GM18951 (cell line): ENCODE measurements around the gene OR7G2.
"Not testable (repeated sequence)": the region's sequence is repeated elsewhere in the genome, so short reads cannot be mapped to it uniquely, and the experiment has no call there.

Experiments
- POLR2A ChIP-seq: IDR thresholded peaks from 4 replicates; pipeline ENCODE4 v1.6.1; 2011; ENCODE audit warnings: mild to moderate bottlenecking; ENCODE audit not compliant: insufficient read length, insufficient read depth; ENCODE audit errors: extremely low read depth
- in situ Hi-C: fragments of 300-500 bp; cut with MboI; formaldehyde crosslinking; loops from one replicate; pipeline ENCODE4 v1.12.0; 2022; ENCODE audit warnings: low sequenced_read_pairs, mixed read lengths, inconsistent platforms; ENCODE audit not compliant: unreplicated experiment

The OR7G2 gene

DNA sequence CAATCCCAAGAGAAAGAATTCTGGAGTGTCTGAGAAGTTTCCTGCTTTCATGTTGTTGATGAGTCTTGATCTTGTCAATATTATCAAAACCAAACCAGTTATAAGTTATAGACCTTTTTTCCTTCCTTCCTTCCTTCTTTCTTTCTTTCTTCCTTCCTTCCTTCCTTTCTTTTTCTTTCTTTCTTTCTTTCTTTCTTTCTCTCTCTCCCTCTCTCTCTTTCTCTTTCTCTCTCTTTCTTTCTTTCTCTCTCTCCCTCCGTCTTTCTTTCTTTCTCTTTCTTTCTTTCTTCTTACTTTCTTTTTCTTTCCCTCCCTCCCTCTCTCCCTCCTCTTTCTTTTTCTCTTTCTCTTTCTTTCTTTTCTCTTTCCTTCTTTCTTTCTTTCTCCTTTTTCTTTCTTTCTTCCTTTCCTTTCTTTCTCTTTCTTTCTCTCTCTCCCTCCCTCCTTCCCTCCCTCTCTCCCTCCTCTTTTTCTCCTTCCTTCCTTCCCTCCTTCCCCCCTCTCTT is 19.7 kb upstream of the OR7G2 start, which contains the start of gene OR7G3:
TSS of gene OR7G3 (minus strand) at position 51 of the 506 bp plus-strand sequence. CDS start at position 51, 0 bp downstream.
- in situ Hi-C loops, result loop anchor here (25.0 kb wide), 1 partner anchor 785 kb away; no protein-coding TSS in a partner anchor
- no peak for TF ChIP-seq POLR2A

DNA sequence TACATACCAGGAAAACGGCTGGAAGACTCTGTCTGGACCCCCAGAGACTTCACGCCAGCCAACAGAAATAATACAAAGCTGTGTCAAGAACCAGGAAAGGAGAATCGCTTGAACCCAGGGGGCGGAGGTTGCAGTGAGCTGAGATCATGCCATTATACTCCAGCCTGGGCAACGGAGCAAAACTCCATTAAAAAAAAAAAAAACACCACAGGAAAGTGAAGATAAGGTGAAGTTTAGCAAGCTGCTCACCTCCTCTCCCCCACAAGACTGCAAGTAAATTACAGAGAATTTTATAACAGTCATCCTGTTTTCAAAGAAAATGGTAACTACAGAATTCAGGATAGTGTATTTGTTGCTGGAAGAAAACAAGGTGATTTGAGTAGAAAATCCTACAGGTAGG is 9.3 kb upstream of the OR7G2 start:
- in situ Hi-C loops, result no loop called here
- no peak for TF ChIP-seq POLR2A

DNA sequence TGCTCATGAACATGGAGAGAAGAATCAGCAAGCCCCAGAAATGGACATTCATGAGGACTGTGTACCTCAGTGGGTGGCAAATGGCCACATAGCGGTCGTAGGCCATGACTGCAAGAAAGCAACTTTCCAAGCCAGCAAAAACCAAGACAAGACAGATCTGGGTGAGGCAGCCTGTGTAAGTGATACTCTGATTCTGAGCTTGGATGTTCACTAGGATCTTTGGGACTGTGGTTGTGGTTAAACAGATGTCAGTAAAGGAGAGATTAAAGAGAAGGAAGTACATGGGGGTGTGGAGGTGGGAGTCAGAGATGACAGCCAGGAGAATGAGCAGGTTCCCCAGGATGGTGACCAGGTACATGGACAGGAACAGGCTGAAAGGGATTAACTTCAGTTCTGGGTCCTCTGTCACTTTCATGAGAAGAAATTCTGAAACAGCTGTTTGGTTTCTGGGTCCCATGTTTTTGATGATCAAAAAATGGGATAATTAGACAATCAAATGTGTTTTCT is 8.1 kb upstream of the OR7G2 start, which contains the start of gene OR7G1:
TSS of gene OR7G1 (minus strand) at position 457 of the 507 bp plus-strand sequence. CDS start at position 457, 0 bp downstream.
- no peak for TF ChIP-seq POLR2A
- in situ Hi-C loops, result no loop called here

DNA sequence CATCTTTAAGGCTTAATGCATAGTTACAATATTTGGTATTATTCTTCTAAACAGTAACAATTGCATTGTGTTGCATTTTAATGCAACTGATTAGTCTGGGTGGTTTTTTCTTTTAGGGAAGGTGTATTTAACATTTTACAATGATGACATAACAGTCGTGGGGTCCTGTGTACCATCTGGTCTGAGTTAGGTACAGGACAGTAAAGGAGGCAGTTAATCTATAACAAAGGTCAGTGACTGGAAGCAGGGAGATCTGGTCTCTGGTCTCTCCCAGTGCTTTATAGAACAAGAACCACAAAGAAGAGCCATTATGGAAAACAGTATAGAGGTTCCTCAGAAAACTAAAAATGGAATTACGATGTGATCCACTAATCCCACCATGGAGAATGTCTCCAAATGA is 2.7 kb upstream of the OR7G2 start:
- in situ Hi-C loops, result no loop called here
- TF ChIP-seq POLR2A, result no peak

DNA sequence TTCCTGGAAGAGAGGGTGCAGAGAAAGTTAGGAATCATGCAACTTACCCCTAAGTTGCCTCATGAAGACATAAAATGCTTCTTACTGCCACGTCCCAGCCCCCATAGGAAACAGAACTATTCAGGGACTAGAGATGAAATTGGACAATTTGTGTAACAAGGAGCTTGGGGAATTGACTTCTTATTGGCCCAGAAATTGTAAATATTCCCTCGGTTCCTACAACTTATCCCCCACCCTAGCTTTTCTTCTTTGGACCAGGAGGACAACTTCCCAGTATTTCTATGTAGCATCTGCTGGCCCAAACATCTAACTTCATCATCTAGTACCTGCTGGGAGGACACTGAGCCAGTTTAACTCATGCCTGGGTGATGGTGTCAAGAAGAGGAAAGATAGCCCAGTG is 20.5 kb downstream of the OR7G2 start, which contains the start of gene OR1M1:
TSS of gene OR1M1 (plus strand) at position 301 of the 400 bp plus-strand sequence. CDS start 6,184 bp downstream, outside the sequence.
- in situ Hi-C loops, result no loop called here

DNA sequence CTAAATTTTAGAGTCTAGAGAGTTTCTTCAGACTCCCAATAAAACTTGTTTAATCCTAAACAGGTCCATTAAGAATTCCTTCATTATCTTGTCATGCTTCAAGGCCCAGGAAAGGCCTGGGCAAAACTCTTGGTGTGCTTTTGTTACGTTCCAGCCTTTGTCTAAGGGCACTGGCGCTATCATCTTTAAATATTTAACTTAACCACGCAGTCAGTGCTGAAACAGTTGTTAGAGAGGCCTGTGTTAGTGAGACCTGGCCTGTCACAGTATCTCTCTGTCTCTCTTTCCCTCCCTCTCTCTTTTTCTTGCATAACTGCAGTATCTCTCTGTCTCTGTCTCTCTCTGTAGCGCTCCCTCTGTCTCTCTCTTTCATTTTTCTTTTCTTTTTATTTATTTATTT is 28.6 kb downstream of the OR7G2 start:
- in situ Hi-C loops, result no loop called here
- TF ChIP-seq POLR2A, result no peak

More for the DNA sequence above, 20.5 kb downstream of the OR7G2 start, which contains the start of gene OR1M1:
- TF ChIP-seq POLR2A, result no peak

DNA sequence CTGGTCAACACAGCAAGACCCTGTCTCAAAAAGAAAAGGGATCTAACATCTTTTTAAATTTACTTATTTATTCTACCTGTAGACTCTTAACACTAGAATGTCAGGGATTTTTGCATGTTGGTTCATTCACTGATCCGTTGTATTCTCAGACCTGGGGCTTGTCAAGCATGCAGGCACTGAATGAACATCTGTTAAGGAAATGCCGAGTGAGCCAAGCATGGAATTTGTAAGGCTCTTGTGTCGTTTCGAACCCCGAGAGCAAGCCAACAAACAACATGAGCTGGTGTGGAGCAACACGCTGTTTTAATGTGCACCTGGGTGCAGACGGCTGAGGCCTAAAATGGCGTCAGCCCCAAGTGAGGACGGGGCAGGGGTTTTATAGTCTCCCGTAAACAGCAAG is 30.4 kb downstream of the OR7G2 start:
- in situ Hi-C loops, result no loop called here
- no peak for TF ChIP-seq POLR2A

DNA sequence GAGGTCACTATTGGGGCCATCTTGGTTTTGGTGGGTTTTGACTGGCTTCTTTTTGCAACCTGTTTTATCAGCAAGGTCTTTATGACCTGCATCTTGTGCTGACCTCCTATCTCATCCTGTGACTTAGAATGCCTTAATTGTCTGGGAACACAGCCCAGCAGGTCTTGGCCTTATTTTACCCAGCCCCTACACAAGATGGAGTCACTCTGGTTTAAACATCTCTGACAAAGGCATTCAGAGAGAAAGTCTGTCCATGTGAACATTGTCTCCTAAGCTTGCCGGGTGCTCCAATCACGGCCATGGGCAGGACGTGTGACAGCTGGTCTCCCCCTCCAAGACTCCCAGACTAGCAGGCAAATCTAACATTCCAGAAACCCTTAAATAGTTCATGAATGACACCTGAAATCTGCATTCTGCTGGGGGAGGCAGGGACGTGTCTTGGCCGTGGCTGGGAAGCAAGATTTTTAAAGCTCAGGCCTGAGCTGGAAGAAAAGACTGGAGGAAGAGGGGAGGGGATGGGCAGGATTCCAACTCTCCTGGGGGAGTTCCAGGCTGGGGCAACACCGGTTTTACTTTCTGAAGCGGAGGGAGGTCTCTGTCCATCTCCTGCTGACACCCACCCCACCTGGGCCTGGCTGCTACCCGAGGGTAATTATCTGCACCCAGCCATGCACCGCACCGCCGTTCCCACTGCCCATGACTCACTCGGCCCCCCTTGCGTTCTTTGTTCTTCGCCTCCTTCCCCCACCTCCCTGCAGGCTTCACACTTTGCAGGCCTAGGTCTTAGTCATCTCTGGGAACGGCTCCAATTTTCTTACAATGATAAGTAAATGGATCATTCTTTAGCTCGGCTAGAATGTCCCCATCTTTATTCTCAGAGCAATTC is 32.0 kb downstream of the OR7G2 start:
- no peak for TF ChIP-seq POLR2A
- in situ Hi-C loops, result no loop called here

DNA sequence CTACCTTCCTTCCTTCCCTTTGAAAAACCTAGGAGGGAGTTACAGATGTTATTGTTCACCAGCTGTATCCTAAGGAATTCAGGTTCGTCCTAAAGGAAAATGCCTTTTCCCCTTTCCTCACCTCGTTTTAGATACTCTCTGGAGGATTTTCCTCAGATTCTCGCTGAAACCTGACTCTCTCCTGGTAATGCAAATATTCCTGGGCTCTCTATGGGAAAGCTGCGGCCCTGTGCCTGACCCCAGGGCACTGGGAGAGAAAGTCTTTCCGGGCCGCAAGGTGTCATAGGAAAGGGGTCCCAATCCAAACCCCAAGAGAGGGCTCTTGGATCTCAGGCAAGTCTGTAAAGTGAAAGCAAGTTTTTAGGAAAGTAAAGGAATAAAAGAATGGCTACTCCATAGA is 33.5 kb downstream of the OR7G2 start:
- TF ChIP-seq POLR2A, result no peak
- in situ Hi-C loops, result no loop called here

DNA sequence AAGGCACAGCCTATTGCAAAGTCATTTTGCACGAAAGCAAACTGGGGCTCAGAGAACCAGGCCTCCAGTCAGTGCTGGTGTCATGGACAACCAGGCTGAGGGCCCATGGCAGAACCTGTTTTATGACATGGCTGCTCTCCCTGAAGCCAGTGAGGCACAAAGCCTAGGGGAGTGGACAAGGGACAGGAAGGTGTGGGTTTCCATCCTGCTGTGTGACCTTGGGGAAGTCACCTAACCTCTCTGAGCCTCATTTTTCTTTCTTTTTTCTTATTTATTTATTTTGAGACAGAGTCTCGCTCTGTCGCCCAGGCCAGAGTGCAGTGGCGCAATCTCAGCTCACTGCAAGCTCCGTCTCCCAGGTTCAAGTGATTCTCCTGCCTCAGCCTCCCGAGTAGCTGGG is 35.6 kb downstream of the OR7G2 start:
- in situ Hi-C loops, result not testable (repeated sequence)

DNA sequence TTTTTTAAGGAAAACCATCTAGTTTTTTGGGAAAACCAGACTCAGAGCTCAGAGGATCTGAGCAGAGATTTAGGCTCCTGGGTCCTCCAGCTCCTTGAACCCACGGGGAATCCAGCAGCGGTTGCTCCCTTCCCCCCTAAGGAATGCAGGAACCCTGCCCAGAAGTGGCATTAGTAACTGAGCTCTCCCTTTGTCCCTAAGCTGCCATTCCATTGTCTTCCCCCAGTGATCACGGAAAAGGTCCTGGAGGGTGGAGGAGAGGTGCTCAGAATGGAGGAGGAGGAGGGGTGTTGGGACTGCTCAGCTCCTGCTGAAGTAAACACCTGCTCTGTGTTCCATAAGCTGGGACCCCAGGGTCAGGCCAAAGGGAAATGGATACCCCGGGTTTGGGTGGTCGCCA is 37.2 kb downstream of the OR7G2 start:
- in situ Hi-C loops, result no loop called here
- TF ChIP-seq POLR2A, result no peak

DNA sequence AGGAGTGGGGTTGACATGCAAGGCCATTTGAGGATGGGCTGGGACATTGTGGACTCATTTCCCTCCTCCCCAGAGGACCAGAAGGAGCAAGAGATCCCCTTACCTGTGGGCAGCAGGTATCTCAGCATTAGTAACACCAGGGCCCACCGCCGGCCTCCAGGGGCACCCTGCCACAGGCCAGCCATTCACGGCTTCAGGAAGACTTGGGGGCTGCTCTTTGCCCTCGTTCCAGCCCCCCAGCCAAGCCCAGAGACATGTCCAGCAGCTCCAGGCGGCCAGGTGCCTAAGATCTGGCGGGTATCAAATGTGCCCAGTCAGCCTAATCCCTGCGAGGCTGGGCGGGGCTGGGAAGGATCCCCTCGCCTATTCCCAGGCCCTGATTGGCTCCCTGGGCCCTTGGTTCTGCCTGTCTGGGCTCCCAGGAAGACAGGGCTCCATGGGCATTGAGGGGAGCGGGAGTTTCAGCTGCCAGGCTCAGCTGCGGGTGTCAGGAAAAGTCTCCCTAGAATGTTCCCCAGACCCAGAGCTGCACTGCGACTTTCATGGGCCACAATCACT is 41.7 kb downstream of the OR7G2 start:
- TF ChIP-seq POLR2A, result no peak
- in situ Hi-C loops, result no loop called here

DNA sequence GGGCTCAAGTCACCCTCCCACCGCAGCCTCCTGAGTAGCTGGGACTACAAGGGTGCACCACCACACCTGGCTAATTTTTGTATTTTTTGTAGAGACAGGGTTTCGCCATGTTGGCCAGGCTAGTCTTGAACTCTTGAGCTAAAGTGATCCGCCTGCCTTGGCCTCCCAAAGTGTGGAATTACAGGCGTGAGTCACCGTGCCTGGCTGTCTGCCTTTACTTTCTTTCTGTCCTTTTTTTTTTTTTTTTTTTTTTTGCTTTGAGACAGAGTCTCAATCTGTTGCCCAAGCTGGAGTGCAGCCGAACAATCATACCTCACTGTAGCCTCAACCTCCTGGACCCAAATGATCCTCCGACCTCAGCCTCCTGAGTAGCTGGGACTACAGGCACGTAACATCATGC is 45.4 kb downstream of the OR7G2 start:
- TF ChIP-seq POLR2A, result no peak
- in situ Hi-C loops, result no loop called here

DNA sequence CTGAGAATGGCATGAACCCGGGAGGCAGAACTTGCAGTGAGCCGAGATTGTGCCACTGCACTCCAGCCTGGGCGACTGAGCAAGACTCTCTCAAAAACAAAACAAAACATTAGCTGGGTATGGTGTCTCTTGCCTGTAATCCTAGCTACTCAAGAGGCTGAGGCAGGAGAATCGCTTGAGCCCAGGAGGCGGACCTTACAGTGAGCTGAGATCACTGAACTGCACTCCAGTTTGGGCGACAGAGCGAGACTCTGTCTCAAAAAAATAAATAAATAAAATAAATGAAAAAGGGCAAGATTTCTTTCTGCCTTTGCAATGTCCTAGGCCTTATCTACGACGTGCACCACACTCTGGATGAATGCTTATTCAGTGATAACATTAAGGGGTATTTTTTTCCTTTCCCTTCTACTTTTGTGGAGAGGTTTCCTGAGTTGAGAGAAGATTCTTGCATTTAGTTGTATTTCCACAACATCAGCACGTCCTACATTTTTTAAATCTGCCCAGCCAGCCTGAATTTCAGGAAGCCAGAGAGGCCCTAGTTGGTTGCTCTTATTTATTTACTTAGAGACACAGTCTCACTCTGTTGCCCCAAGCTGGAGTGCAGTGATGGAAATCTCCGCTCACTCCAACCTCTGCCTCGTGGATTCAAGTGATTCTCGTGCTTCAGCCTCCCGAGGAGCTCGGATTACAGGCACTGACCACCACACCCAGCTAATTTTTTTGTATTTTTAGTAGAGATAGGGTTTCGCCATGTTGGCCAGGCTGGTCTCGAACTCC is 46.5 kb downstream of the OR7G2 start:
- in situ Hi-C loops, result no loop called here
- no peak for TF ChIP-seq POLR2A
